Skeletal muscle cell (primary cell): ENCODE data around the gene ZNF446.
A peak's percentile ranks its signal among the peaks of the same experiment; 100 is the strongest.
"Not testable (repeated sequence)": the region's sequence is repeated elsewhere in the genome, so short reads cannot be mapped to it uniquely, and the experiment has no call there.

Source experiments
- DNase-seq: peaks from one replicate; pipeline ENCODE4 v3.0.0-alpha.2; 2010; ENCODE audit warnings: low read depth
- H3K4me3 ChIP-seq: 2 replicates; pipeline ENCODE4 v1.5.1; 2011; ENCODE audit warnings: low read depth, mild to moderate bottlenecking, control low read depth, low read length, moderate library complexity

The ZNF446 gene

GRCh38 chr19:58468216-58468839, 7.8 kb upstream of the ZNF446 start:
- no peak for DNase-seq
- peak overlapping the region; percentile 11 for H3K4me3 ChIP-seq

GRCh38 chr19:58469241-58470013, 6.7 kb upstream of the ZNF446 start:
- DNase-seq: no peak
- H3K4me3 ChIP-seq: no peak overlapping the region

GRCh38 chr19:58470837-58471543, 5.2 kb upstream of the ZNF446 start:
- not testable (repeated sequence) for DNase-seq

GRCh38 chr19:58471736-58472135, 4.4 kb upstream of the ZNF446 start:
- no peak overlapping the region for H3K4me3 ChIP-seq
- no peak for DNase-seq

More at GRCh38 chr19:58470837-58471543, 5.2 kb upstream of the ZNF446 start:
- not testable (repeated sequence) for H3K4me3 ChIP-seq

- no peak for DNase-seq
- no peak overlapping the region for H3K4me3 ChIP-seq
These were observed 2.4 kb upstream of the ZNF446 start for GRCh38 chr19:58473775-58474174.

GRCh38 chr19:58474291-58474996, 1.7 kb upstream of the ZNF446 start:
- no peak overlapping the region for H3K4me3 ChIP-seq
- DNase-seq: peak; percentile 31

GRCh38 chr19:58474997-58475713, 997 bp upstream of the ZNF446 start:
- DNase-seq: no peak

GRCh38 chr19:58476498-58477015, 405 bp downstream of the ZNF446 start:
- H3K4me3 ChIP-seq: peak overlapping the region; percentile 67
- no peak for DNase-seq

More at GRCh38 chr19:58474997-58475713, 997 bp upstream of the ZNF446 start:
- peak overlapping the region; percentile 67 for H3K4me3 ChIP-seq

- no peak for DNase-seq
- H3K4me3 ChIP-seq: peak overlapping the region; percentile 67
These were observed 978 bp downstream of the ZNF446 start for GRCh38 chr19:58477130-58477529.

GRCh38 chr19:58477871-58478270, 1.7 kb downstream of the ZNF446 start:
- DNase-seq: no peak

GRCh38 chr19:58479303-58479702, 3.2 kb downstream of the ZNF446 start:
- DNase-seq: no peak

More at GRCh38 chr19:58477871-58478270, 1.7 kb downstream of the ZNF446 start:
- no peak overlapping the region for H3K4me3 ChIP-seq

GRCh38 chr19:58479736-58480480, 3.8 kb downstream of the ZNF446 start:
- DNase-seq: no peak
- no peak overlapping the region for H3K4me3 ChIP-seq

More at GRCh38 chr19:58479303-58479702, 3.2 kb downstream of the ZNF446 start:
- no peak overlapping the region for H3K4me3 ChIP-seq

GRCh38 chr19:58480481-58480830, 4.3 kb downstream of the ZNF446 start:
- no peak overlapping the region for H3K4me3 ChIP-seq
- DNase-seq: no peak

GRCh38 chr19:58480831-58481230, 4.7 kb downstream of the ZNF446 start:
- no peak for DNase-seq
- no peak overlapping the region for H3K4me3 ChIP-seq

GRCh38 chr19:58482372-58482771, 6.2 kb downstream of the ZNF446 start:
- no peak for DNase-seq
- H3K4me3 ChIP-seq: no peak overlapping the region

GRCh38 chr19:58483776-58484175, 7.6 kb downstream of the ZNF446 start:
- no peak overlapping the region for H3K4me3 ChIP-seq
- no peak for DNase-seq

- not testable (repeated sequence) for H3K4me3 ChIP-seq, DNase-seq
These were observed 8.2 kb downstream of the ZNF446 start for GRCh38 chr19:58484349-58484748.

GRCh38 chr19:58491393-58491792, 15.2 kb downstream of the ZNF446 start:
- no peak for DNase-seq
- no peak overlapping the region for H3K4me3 ChIP-seq
